Loucy (cell line): ENCODE measurements around the gene RPS6KA2.

Experiments used
- EZH2phosphoT487 ChIP-seq: fragments of 200-600 bp; IDR thresholded peaks from 2 replicates; pipeline ENCODE4 v1.6.1; 2018; ENCODE audit warnings: antibody characterized with exemption, mild to moderate bottlenecking, moderate library complexity, borderline replicate concordance
- TF ChIP-seq, protein P1 (sequence below): fragments of 200-600 bp; sonication (generic); conservative IDR thresholded peaks from 2 replicates; pipeline ENCODE4 v1.5.1; 2014; ENCODE audit warnings: mild to moderate bottlenecking, antibody characterized with exemption, low read length

DNA sequence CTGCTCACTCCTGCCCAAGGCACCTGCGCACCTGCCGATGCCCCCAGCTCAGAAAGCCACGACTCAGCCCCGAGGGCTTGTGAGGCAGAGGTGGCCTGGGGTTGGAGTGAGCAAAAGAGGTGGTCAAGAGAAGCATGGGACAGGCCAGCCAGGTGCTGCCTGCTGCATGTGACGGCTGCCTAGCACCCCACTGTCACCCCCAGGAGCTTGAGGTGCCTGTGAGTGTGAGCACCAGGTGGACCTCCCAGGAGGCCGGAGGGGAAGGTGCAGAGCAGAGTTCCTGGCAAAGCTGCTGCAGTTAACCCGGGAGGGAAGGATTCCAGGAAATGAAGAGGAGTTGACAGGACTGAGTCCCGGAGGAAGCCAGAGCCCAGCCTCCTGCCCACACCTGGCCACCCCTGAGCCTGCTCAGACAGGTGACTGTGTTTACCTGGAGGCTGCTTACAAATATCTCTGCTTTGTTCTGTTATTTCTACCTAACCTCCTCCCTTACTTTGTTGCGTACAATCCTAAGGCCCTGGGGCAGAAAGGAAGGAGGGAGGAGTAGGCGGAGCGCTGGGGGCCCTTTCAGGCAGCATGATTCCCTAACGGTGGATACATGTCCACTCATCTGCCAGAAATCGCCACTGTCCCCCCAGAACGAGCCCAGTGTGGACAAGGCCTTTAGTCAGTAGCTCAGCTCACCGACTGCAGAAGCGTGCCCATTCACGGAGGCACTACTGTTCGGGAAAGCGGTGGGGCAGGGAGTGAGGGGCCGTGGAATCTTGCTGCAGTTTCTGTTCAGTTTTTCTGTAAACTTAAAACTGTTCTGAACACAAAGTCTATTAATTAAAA, 156.8 kb downstream of the RPS6KA2 start:
- TF ChIP-seq EZH2phosphoT487: no peak
- TF ChIP-seq, protein P1, sequence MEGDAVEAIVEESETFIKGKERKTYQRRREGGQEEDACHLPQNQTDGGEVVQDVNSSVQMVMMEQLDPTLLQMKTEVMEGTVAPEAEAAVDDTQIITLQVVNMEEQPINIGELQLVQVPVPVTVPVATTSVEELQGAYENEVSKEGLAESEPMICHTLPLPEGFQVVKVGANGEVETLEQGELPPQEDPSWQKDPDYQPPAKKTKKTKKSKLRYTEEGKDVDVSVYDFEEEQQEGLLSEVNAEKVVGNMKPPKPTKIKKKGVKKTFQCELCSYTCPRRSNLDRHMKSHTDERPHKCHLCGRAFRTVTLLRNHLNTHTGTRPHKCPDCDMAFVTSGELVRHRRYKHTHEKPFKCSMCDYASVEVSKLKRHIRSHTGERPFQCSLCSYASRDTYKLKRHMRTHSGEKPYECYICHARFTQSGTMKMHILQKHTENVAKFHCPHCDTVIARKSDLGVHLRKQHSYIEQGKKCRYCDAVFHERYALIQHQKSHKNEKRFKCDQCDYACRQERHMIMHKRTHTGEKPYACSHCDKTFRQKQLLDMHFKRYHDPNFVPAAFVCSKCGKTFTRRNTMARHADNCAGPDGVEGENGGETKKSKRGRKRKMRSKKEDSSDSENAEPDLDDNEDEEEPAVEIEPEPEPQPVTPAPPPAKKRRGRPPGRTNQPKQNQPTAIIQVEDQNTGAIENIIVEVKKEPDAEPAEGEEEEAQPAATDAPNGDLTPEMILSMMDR: no peak
